WI38 (cell line): ENCODE measurements around the gene LRPAP1.
"Not testable (repeated sequence)": the region's sequence is repeated elsewhere in the genome, so short reads cannot be mapped to it uniquely, and the experiment has no call there.

Experiments used
- H3K4me3 ChIP-seq: 2 replicates; pipeline ENCODE4 v1.5.1; 2011; ENCODE audit warnings: low read depth, mild to moderate bottlenecking, control low read depth, low read length
- TF ChIP-seq, protein P1 (sequence below): IDR thresholded peaks from 2 replicates; pipeline ENCODE4 v1.5.1; 2012; ENCODE audit warnings: low read depth, mild to moderate bottlenecking, control low read depth, low read length

The LRPAP1 gene

DNA sequence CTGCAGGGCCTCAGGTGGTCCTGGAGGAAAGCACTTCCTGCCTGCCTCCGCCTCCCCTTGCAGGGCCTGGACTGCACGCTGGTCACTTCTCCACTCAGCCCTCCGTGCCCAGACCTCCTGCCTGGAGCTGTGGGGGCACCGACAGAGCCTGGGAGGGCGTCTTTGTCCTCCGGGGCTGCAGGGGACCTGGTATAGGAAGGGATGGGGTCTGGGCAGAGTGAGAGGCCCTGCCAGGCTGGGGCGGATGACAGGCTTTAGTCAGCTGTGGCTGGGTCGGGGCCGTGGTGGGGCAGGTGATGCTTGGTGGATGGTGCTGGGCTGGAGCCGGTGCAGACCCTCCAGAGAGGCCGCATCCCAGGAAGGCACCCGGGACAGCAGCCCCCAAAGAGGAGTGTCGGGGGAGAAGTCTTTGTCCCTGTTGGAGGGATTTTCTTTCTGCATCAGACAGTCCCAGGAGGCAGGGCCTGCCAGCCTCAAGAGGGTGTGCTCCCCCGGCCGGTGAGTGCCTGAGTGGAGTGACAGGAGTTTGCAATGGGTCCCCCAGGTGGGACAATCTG lies 67.8 kb downstream of the LRPAP1 start:
- TF ChIP-seq, protein P1, sequence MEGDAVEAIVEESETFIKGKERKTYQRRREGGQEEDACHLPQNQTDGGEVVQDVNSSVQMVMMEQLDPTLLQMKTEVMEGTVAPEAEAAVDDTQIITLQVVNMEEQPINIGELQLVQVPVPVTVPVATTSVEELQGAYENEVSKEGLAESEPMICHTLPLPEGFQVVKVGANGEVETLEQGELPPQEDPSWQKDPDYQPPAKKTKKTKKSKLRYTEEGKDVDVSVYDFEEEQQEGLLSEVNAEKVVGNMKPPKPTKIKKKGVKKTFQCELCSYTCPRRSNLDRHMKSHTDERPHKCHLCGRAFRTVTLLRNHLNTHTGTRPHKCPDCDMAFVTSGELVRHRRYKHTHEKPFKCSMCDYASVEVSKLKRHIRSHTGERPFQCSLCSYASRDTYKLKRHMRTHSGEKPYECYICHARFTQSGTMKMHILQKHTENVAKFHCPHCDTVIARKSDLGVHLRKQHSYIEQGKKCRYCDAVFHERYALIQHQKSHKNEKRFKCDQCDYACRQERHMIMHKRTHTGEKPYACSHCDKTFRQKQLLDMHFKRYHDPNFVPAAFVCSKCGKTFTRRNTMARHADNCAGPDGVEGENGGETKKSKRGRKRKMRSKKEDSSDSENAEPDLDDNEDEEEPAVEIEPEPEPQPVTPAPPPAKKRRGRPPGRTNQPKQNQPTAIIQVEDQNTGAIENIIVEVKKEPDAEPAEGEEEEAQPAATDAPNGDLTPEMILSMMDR, result no peak
- H3K4me3 ChIP-seq, result no peak overlapping the region

- TF ChIP-seq, protein P1, result no peak
- no peak overlapping the region for H3K4me3 ChIP-seq
Observed at GRCh38 chr4:3463556-3464348, 68.5 kb downstream of the LRPAP1 start.

DNA sequence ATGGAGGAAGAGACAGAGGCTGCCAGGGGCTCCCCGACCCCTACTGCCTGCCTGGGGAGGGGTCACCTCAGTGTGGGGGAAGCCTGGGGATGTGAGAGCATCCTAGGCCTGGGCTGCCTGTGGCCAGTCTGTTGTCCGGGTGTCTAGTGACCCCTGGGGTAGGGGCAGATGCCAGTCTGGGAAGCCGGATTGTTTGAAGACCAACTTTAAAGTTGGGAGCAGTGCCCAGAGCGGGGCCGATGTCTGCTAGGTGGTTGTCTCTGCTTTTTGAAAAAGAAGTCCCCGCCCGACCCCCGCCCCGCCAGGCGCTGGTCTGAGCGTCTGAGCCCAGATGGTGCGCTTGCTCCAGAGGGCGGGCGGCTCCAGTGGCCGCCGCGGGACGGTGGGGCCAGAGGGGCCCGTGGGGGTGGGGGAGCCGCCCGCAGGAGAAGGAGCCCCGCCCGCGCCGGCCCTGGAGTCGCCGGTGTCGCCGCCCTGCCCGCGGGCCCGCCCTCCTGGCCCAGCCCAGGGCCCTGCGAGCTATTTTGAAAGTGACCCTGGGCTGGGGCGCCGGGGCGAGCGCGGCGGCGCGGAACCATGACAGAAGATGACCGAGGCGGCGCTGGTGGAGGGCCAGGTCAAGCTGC lies 69.3 kb downstream of the LRPAP1 start, which contains the start of gene DOK7:
TSS of gene DOK7 (plus strand) at position 517 of the 626 bp plus-strand sequence. CDS start at position 587, 70 bp downstream.
- TF ChIP-seq, protein P1, result no peak
- H3K4me3 ChIP-seq, result no peak within 1 kb of the TSS

DNA sequence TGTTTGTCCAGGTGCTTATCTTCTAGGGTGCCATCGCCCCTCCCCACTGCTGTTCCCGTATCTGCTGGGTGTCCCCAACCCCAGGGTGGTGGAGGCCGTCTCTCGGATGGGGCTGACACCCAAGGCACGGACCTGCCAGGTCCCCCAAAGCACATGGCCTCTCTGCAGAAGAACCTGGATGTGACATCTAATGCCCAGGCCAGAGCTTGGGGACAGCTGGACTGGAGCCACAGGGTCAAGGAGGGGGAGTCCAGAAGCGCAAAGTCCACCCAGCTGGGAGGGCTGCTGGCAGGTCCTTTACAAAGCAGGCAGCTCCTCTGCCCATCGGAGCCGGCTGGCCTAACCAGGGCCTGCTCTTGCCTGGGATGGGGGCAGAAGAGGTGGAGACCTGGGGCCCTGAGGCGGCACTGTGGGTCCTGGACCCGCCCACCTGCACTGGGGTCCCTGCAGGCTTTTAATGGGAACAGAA lies 69.9 kb downstream of the LRPAP1 start:
- no peak overlapping the region for H3K4me3 ChIP-seq
- TF ChIP-seq, protein P1, result no peak

- H3K4me3 ChIP-seq, result no peak overlapping the region
- TF ChIP-seq, protein P1, result no peak
Observed at GRCh38 chr4:3461515-3462291, 70.5 kb downstream of the LRPAP1 start.

GRCh38 chr4:3460926-3461325 lies 71.3 kb downstream of the LRPAP1 start:
- H3K4me3 ChIP-seq, result no peak overlapping the region
- TF ChIP-seq, protein P1, result no peak

DNA sequence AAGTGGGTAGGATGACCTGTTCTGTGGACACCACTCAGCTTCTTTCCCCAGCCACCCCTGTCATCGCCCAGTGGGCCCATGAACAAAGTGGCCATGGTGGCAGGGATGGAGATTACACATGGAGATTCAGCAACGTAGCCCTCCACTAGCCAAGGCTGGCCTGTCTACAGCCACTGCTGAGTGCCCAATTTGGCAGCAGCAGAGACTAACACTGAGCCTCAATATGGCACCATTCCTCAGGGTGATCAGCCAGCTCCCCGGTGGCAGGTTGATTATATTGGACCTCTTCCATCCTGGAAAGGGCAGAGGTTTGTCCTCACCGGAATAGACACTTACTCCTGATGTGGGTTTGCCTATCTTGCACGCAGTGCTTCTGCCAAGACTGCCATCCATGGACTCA lies 73.1 kb downstream of the LRPAP1 start:
- H3K4me3 ChIP-seq, result not testable (repeated sequence)
